NK-92 treated with Interleukin-12 subunit alpha and Interleukin-12 subunit beta, amount 100 ng/mL, for 24 hours (cell line): ENCODE data around the gene PIAS3.

Source experiments
- DNase-seq: peaks from one replicate; lab custom pipeline; 2025; lab: John Stamatoyannopoulos, UW

The PIAS3 gene

DNA sequence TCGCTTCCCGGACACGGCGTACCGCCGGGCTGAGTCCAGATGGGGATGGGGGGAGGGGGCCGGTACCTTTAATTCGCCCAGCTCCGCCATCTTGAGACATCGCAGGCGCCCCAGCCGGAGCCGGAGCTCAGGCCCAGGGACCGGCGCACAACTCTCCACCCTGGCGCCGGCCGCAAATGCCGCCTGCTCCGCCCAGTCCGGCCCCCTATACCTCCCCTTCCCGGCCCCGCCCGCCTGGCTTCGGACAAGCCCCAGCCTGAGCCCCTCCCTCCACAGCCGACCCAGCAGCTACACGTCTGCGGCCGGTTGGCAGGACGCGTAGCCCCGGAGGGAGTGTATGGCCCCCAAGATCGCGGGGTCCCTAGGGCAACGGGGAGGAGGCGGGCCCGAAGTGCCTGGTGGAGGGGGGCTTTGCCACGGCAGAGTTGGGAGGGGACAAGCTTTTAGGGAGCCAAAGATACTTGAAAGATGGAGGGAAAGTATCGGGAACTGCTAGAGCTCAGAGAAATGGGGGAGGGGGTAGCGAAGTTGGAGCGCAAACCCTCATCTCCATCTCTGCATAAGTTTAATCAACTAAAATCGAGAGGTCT lies at the start of gene PIAS3:
Gene PIAS3, minus strand, starts transcription at position 181 of the 590 bp plus-strand sequence. Its CDS starts 91 bp downstream, at position 90.
- DNase-seq, result peak; percentile 93

DNA sequence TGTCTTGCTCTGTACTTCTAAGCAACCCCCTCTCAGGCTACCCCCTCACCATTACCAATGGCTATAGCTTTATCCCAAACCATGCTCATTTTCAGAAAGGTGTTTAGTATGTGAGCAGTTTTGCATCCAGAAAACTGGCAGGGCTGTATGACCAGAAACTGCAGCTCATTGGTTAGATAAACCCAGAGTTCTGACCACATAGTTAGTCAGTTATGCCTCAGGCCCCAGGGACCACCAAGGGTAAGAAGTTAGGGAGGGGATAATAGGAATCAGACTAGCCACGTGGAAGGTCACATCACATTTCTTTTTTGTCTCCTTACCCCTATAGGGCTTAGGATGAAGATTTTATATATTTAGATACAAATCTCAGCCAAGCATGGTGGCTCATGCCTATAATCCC lies 49.8 kb upstream of the PIAS3 start:
- DNase-seq, result no peak

DNA sequence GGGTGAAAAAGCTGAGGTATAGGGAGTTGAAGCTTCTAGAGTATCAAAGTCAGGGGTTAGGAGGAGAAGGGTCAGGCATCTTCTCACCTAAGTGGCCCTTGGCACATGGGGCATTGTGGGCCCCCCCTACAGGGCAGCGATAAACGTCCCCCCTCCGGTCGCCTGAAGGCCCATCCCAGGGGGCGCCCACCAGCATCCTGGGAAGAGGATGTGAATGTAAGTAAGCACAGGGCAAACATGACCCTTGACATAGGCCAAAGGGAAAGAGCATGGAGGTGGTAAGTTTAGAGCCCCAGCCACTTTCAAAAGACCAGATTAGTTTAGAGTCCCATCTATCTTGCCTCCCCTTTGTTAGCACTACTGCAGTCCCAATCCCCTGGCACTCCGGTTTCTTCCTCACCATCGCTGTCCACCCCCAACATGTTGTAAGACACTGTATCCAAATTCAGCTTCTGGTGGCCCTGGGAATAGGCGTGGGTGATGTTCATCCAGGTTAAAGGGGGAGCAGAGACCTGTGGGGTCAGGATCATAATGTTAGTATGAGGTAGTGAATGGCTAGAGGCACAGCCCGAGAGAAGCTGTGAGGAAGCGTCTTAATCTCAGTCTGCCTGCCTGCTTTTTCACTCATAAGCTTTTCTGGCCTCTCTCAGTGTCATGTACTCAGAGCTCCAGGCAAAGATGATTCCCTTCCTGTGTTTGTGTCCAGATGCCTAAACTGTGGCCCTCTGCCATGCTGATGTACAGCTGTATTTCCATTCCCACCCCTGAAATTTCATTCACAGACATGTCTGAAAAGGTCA lies 48.3 kb upstream of the PIAS3 start:
- no peak for DNase-seq

DNA sequence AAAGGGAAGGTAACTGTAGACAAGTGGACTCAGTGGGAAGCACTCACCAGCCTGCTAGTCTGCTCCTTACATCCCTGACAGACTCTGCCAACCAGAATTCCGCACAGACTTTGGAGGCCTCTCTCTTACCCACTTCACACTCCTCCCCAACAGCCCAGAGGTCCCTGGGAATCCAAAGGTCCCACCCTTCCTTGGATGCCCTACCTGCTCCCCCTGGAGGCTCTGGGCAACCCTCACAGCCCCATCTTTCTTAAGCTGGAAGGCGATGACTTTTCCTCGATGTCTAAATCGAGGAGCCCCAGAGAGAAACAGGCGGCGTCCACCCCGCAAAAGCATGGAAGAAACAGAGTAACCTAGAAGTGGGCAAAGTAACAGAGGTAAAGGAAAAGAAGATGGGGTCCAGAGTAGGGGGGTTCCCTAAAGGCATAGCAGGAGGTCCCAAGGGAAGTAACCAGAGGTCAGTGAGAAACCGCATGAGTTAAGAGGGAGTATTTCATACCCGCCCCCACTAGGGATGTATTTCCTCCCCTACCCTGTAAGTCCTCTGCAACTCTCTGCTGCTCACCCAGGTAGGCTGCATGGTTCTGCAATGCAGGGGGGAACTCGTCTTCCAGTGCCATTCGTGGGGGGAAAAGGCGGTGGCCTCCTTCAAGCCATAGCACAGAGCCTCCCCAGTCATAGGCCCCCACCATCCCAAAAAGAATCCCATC lies 42.6 kb upstream of the PIAS3 start:
- no peak for DNase-seq

DNA sequence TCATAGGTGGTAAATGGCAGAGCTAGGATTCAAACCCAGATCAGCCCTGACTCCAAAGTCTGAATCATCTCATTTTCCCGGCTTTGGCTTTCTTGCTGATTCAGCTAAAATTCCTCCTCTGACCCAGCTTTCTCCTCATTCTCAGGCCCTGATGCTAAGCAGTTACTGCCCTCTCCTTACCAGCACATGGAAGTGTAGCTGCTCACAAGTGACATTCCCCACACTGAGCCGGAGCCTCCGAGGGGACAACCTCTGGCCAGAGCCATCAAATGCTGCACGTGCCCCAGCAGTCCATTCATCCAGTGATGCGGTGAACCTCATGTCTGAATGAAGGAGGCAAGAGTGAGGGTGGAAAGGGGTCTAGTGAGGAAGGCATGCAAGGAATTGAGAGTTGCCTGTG lies 39.9 kb upstream of the PIAS3 start:
- DNase-seq, result no peak

DNA sequence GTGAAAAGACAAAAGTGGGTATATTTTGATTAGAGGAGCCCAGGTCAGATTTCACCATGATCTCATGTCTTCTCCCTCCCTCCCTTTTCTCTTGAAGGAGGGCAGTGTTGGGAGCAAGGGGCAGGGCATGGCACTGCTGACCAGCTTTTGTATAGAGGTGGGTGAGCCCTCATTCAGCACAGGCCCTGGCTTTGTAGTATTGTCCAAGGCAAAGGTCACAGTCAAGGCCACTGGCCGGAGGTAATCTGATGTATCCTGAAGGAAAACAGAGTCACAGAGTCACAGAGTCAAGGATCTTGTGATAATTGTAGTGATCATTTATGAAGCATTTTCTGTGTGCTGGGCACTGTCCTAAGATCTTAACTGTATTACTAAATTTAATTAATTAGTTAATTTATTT lies 39.1 kb upstream of the PIAS3 start:
- no peak for DNase-seq

DNA sequence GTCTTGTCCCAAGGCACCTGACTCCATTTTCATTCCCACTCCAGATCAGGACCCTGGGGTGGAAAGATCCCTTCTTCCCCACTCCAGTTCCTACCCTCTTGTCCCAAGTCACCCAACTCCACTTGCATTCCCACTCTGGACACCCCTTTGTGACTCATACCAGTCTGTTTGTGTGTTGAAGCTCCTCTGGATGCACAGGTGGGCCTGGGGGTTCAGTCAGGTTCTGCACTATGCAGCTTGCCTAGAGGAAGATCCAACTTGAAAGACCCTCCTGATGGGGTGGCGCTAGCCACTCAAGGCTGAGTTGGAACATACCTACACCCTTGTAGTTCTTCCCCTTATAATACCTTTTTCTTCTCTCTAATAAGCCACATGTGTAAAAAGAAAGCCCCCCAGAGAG lies 36.6 kb upstream of the PIAS3 start:
- no peak for DNase-seq

DNA sequence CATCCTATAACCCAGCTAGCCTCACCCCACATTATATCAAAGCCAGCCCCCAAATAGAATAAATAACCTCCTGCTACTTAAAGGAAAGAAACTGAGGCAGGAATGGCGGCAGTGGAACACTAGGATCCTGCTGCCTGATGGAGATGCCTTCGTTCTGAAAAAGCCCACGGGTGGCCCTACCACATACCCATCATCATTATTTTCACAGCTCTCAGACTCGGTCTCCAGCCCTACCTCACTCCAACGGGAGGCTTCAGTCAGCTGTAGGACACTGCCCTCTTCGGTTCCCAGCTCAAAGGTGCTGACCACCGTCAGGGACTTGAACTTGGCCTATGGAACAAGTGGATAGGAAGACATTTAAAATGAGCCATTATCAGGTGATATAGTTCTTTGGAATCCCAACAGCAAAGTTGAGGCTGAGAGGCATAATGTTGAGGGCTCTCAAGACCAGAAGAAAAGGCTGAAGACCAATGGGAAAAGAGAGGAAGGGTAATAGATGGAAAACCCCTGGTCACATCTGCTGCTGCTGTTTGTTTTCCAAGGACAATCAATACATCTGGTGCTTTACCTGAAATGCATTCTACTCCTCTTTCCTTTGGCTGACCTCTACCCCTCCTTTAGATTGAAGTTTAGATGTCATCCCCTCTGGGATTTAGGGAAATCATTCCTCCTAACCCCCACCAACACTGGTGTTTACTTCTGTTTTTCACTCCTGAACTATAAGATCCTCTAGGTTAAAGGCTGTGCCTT lies 34.6 kb upstream of the PIAS3 start:
- DNase-seq, result no peak

DNA sequence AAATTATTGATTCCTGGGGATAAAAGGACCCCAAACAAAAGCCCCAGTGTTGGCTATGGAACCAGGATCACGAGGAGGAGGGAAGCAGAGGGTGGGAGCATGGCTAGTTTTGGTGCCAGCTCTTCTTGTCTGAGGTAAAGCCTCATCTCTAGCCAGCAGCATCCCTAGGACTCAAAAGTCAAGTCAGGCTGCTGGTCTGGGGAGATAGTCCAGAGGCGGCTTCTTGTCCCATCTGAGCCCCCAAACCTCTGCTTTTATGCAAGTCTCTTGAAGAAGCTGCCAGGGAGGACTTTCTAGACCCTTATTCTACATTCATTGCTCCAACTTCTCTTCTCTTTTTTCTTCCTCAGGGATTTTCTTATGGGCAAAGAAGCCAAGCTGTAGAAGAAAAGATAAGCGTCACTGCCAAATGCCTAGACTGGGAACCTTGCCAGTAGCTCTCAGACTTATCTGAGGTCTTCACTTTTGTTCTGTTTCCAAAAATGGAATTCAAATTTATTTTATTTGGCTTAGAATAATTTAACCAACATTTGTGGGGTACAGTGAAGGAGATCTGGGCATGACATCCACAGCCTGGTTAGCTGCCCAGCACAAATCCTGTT lies 33.7 kb upstream of the PIAS3 start:
- no peak for DNase-seq

DNA sequence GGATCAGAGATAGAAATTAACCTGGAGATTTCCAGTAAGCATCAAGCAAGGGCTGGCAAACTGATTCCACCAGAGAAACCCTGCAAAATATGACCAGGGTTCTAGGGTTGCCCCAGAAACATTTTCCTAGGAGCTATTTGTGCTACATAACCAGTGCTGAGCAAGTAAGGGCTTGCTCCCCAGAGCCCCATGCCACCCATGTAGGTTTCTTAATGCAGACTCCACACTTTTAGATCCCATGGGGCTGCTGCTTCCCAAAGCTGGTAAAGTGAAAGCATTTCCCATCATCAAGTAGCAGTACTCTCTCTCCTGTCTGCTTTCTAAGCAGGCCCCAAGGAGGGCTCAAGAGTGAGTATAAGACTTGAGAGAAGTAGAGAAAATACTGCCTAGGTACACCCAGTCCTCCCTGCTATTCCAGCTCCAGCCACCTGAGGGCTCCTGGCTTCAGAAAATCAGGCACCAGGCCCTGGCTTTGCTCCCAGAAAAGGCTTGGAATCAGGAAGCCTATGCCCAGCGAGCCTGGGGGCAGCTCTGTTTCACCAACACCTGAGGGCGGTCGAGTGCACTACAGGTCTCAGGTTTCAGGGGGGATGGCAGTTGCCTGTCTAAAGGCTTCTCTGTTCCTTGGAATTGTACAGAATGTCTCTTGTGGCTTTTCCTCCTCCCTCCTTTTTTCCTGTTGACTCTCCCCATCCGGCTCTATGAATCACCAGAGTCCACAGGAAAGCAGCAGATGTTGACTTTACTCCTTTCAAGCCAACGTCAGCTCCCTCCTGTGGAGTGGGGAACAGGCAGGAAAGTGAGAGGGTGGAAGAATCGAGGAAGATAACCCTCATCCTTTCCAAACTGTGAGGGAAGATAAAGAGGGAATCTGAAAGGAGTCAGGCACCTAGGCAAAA lies 33.0 kb upstream of the PIAS3 start:
- peak; percentile 22 for DNase-seq

DNA sequence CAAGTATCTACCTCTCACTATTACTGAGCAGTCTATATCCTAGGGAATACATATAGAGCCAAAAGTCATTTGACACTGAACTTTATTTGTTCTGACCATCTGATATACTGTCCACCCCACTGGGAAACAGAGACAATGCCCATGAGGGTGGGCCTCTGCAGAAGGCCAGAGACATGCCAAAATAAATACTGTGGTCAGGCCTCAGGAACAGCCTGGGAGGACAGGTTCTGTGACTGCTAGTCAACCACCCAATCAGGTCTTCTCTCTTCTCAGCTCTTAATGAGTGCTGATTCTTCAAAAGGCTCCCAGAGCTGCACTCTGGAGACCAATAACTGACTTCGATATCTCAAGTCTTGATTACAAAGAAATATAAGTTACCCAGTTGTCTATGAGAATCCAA lies 32.3 kb upstream of the PIAS3 start:
- DNase-seq, result no peak

DNA sequence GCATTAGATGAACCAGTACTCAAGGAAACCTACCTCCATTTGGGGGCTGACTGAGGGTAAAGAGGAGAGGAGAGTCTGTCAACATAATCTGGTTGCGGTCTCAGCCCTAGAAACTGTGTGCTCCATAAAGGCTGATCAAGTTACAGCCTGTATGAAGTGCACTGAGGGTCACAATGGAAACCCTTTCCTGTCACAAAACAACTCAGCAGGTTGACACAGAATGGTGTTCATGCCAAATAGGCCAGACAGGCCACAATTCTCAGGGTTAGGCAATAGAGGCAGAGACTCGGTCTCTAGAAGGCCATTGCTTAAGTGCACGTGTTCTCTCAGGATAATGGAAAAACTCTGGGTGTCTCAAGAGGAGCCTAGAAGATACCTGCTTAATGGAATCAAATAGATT lies 30.8 kb upstream of the PIAS3 start:
- DNase-seq, result no peak

DNA sequence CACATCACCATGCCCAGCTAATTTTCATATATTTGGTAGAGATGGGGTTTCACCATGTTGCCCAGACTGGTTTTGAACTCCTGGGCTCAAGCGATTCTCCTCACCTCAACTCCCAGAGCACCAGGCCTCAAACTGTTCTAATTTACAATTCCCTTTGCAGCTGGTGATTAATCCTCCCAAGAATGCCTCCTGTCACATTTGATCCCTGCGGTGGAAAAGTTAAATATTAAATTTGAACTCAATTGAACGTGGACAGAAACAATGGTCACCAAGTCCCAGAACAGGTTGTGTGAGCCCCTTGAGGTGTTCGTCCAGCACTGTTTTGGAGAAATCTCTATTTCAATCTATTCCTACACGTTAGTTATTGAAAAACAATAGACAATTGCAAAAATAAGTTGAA lies 28.8 kb upstream of the PIAS3 start:
- DNase-seq, result no peak

DNA sequence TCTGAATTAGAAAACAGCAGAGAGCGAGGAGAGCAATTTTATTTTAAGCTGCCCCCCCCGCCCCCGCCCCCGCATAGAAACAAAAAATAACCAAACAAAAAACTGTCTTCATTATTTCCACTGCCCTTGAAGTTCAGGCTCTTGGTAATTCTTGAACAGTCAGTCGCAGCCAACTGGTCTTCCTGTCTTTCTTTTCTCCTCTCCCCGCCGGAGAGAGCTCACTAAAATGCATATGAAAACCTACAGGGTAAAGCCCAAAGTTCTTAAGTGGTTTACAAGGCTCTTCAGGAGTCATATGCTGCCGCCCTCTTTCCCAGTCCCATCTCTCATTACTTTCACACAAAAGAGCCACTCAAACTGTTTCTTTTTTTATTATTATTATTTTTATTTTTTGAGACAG lies 27.9 kb upstream of the PIAS3 start:
- DNase-seq, result no peak

DNA sequence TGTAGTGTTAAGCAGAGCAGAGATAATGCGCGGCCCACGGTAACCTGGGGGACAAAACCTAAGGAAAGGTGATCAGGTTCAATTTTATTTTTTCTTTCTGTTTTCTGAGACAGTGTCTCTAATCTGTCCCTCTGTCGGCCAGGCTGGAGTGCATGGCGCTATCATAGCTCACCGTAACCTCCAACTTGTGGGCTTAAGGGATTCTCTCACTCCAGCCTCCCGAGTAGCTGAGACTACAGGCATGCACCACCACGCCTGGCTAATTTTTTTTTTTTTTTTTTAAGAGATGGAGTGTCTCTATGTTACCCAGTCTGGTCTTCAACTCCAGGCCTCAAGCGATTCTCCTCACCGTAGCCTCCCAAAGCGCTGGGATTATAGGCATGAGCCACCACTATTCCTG lies 27.5 kb upstream of the PIAS3 start:
- no peak for DNase-seq

DNA sequence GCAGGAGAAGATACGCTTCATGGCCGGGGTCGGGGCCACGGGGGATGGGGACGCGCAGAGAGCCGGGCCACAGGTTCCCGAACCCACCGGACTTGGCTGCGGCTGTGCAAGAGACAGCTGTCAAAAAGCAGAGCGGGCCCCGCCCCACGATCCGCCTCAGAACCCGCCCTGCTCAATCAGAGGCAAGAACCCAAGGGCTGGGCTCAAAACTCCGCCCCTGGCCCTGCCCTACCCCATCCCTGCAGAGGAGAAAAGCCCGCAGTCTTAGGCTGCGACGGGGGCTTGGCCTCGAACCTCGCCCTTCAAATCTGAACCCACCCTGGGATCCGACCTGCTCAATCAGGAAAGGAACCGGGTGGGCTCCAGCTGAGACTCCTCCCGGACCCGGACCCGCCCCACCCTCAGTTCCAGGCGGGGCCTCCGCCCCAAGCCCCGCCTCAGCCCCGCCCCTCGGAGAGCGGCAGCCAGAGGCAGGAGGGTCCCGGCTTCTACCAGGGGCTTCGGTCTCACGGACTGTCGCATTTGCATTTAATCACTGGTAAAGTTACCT lies 26.9 kb upstream of the PIAS3 start, which contains the start of gene ANKRD35:
Gene ANKRD35, minus strand, starts transcription at position 129 of the 550 bp plus-strand sequence. Its CDS starts 108 bp downstream, at position 21.
- DNase-seq, result peak; percentile 24

DNA sequence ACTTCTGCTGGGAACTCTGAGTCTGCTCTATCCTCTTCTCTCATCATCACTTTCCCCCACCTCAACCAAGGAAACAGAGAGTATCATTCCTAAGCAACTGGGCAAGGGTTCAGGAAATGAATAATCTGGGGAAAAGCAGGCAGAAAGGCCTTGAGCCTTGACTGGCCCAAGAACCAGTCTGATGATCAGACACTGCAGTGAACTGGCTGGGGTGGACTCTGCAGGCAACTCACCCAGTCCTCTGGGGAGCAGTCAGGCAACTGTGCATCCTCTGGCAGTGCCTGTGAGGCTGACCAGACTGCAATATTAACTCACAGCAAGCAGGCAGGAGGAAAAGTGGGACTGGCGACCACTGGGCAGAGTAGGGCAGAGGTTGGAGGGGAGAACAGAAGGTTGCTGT lies 25.8 kb upstream of the PIAS3 start:
- no peak for DNase-seq

DNA sequence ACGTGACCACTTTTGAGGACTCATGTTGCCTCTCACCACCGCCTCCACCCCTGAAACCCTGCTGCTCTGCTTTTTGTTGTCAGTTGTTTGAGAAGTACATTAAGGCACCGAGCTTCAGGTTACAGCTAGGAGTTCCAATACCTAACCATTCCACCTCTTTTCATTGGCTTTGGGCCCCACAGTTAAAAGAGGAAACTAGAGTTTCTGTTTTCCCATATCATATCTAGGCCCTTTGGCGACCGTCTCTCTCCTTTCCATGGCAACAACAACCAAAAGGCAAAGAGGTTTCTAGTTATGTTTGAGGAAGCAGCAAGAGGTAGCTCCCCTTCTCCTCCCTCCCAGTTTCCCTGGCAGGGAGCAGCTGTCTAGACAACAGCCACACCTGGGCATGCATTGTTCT lies 20.9 kb upstream of the PIAS3 start:
- no peak for DNase-seq

DNA sequence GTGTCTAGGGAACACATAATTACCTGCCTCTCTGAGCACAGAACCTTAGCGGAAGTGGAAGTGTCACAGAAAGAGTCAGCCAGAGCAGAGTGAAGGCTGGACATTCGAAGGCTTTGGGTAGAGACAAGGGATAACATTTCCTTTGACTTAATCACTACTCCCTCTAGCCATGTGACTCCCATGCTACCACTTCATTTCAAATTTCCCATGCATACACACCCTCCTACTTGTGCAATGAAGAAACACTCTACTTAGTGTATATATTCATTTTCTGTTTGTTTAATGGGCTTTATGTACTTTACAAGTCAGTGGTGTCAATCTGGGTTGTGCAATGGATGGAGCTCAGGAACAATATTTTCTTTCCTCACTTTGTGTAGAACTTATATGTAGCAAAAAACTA lies 19.8 kb upstream of the PIAS3 start:
- DNase-seq, result no peak

DNA sequence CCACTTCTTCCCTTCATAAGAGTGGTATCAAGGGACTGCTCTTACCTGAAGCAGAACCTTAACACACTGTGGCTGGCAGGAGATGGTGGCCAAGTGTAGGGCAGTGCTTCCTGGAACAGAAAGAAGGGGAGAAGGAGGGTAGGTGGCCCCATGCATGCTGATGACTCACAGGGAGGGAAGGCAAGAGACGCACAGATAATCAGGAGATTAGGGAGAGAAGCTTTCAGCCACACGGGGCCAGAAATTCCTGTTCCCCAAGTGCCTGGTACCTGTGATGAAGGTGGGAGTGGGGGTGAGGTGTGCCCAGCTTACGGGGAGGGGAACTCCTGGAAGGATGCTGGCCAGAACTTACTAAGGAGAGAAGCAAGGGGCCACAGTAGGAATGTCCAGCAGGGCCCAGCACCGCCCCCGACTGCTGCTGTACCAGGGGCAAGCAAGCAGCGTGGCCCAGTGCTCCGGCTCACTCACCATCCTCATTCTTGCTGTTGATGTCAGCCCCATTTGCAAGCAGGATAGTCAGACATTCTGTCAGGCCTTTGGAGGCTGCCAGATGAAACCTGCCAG lies 19.1 kb upstream of the PIAS3 start:
- no peak for DNase-seq
